NAMALWA (cell line): Measurements from ENCODE around the gene ATP2A3.

ENCODE experiments used
- DNase-seq: peaks from one replicate; pipeline ENCODE4 v3.0.0-alpha.2; 2015; ENCODE audit warnings: low spot score

Gene ATP2A3

GRCh38 chr17:3910420-3911270, 53.6 kb downstream of the ATP2A3 start:
- no peak for DNase-seq

- DNase-seq: no peak
These were observed 55.0 kb downstream of the ATP2A3 start for GRCh38 chr17:3909257-3909656.

- DNase-seq: no peak
These were observed 56.6 kb downstream of the ATP2A3 start for GRCh38 chr17:3907483-3908216.

- DNase-seq: no peak
These were observed 57.4 kb downstream of the ATP2A3 start for GRCh38 chr17:3906881-3907280.

- peak; percentile 79 for DNase-seq
These were observed 59.2 kb downstream of the ATP2A3 start for GRCh38 chr17:3905017-3905520.

- peak; percentile 60 for DNase-seq
These were observed 59.7 kb downstream of the ATP2A3 start for GRCh38 chr17:3904501-3904900.

GRCh38 chr17:3903881-3904290, 60.4 kb downstream of the ATP2A3 start:
- DNase-seq: no peak

GRCh38 chr17:3903051-3903825, 61.0 kb downstream of the ATP2A3 start:
- DNase-seq: no peak

- no peak for DNase-seq
These were observed 63.6 kb downstream of the ATP2A3 start for GRCh38 chr17:3900646-3901045.

- no peak for DNase-seq
These were observed 66.5 kb downstream of the ATP2A3 start for GRCh38 chr17:3897731-3898130.

GRCh38 chr17:3896968-3897235, 67.3 kb downstream of the ATP2A3 start:
- DNase-seq: no peak

GRCh38 chr17:3896108-3896967, 67.9 kb downstream of the ATP2A3 start:
- DNase-seq: no peak

GRCh38 chr17:3895354-3895753, 68.9 kb downstream of the ATP2A3 start:
- DNase-seq: no peak

GRCh38 chr17:3894911-3895343, 69.3 kb downstream of the ATP2A3 start:
- no peak for DNase-seq

GRCh38 chr17:3894188-3894587, 70.0 kb downstream of the ATP2A3 start:
- no peak for DNase-seq

- no peak for DNase-seq
These were observed 70.5 kb downstream of the ATP2A3 start for GRCh38 chr17:3893720-3894116.

GRCh38 chr17:3893003-3893719, 71.1 kb downstream of the ATP2A3 start, which contains the start of gene CAMKK1:
CAMKK1 (minus strand) TSS chr17:3893053; CDS start chr17:3885687, 7,366 bp downstream.
- peak; percentile 80 for DNase-seq

GRCh38 chr17:3892095-3892998, 71.9 kb downstream of the ATP2A3 start:
- DNase-seq: peak; percentile 41

GRCh38 chr17:3891626-3892094, 72.6 kb downstream of the ATP2A3 start:
- no peak for DNase-seq

GRCh38 chr17:3890878-3891219, 73.4 kb downstream of the ATP2A3 start:
- no peak for DNase-seq
